GM18519 (cell line): ENCODE data around the gene FANCI.
A peak's percentile ranks its signal among the peaks of the same experiment; 100 is the strongest.

Experiments used
- ATAC-seq: cut with Tn5 transposase; IDR thresholded peaks from one replicate; pipeline ENCODE4 v1.9.1; 2021; ENCODE audit warnings: mild to moderate bottlenecking, moderate library complexity; ENCODE audit not compliant: unreplicated experiment, low FRiP score

FANCI gene

GRCh38 chr15:89358435-89358754 lies 114.6 kb downstream of the FANCI start:
- ATAC-seq, result no peak

GRCh38 chr15:89358755-89359439 lies 115.1 kb downstream of the FANCI start:
- peak; percentile 63 for ATAC-seq

DNA sequence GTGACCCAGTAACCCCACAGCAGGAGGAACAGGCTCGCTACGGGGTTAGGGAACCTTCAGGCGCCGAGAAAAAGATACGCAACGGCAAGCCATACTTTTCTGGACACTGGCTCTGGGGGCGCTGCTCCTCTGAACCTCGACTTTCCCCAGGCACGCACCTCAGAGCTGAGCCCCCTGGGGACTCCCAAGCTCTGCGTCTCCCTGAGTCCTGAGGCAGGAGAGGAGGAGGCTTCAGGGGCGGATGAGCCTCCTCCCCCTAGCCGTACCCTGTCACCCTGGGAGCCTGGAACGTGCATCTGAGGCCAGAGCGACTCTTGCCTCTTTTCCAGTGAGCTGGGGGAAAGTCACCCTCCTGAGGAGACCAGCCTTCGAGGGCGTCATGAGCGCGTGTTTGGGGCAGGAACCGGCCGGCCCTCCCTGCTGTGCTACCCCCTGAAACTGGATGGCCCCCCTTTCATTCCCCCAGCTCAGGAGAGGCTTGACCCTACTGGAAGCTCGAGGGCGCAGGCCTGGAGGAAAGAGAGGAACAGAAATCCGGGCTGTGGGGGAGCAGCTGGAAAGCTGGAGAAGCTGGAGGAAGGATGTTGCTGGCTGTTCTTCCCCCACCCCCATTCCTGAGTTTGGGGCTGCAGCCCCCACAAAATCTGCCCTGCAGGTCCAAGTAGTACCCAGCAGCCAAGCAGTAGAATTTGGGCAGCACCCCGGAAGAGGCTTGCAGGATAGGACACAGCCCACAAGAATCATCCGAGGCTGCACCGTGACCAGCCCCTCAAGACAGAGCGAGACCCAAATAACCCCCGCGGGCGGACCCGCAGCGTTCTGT lies 115.9 kb downstream of the FANCI start:
- ATAC-seq, result no peak

GRCh38 chr15:89360294-89360971 lies 116.7 kb downstream of the FANCI start:
- no peak for ATAC-seq

GRCh38 chr15:89361451-89362202 lies 117.8 kb downstream of the FANCI start:
- ATAC-seq, result no peak

DNA sequence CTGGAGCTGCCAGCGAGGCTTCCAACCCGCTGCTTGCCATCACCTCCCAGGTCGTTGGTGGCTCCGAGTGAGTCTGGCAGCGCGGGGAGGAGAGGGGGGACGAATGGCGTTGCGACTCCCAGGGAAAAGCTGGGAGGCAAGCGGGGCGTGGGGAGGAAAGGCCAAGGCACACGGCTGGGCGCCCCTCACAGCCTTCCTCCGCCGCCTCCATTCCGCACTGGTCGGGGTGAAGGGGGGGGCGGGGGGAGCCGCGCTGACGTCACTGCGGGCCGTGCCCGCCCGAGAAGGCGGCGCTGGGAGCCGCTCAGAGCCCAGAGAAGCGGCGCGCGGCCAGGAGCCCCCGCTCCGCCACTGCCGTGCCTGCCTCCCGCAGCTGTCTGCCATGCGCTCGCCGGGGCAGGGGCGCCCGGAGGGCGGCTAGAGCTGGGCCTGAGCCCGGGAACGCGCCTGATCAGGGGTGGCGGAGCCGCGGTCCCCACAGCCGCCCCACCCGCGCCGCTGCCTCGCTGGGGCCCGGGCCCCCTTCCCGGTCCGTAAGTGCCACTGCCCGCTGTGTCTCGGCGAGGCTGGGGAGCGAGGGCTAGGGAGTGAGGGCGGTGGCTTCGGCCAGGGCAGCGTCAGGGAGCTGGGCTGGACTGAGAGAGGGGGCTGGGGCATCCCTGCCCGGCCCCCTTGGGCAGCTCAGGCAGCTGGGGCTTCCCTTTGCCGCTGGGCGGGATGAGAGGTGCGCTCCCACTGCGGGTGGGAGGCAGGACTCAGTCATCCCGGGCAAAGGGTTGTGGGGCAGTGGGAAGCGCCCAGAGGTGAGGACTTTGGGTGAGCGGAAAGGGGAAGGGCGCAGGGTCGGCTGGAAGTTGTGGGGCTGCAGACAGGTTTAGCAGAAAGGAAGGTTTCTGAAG lies 118.7 kb downstream of the FANCI start:
- ATAC-seq, result no peak

DNA sequence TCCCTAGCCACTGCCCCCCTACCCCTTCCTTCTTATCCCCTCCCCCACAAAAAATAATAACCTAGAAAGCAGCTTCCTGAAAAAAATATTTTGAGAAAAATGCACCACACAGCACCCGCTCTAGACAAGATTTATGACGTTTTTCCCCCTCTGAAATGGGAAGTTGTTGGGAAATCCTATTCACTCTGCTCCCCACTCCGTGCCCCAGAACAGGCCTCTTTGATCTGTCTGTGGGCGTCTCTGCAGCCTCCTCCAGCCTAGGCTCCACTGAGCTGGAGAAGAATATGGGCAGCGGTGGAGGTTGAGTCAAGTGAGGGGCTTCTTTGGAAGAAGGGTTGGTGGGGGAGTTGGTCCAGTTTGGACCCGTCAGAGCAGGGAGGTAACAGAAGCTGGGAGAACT lies 119.4 kb downstream of the FANCI start:
- no peak for ATAC-seq

DNA sequence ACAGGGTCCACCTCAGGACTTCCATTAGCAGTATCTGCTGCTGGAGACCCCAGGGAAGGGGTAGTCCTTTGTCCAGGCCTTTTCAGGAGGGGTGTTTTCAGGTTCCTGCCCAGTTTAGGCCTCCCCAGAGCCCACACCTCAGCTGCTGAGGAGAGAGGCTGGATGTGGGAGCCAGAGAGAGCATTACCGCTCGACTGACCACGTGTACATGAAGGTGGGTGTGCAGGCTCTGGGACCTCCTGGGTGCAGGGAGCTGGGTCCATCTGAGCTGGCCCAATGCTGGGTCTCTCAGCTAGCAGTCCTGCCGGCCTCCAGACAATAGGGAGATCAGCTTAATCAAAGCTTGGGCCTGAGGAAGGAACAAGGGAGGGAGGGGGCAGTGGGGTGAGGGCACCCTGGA lies 120.0 kb downstream of the FANCI start:
- no peak for ATAC-seq

- ATAC-seq, result no peak
Observed at GRCh38 chr15:89364341-89364740, 120.6 kb downstream of the FANCI start.

- no peak for ATAC-seq
Observed at GRCh38 chr15:89364741-89365450, 121.1 kb downstream of the FANCI start.

GRCh38 chr15:89365462-89366065 lies 121.8 kb downstream of the FANCI start:
- no peak for ATAC-seq
